ENCODE results near the gene SLC4A2. TPM values are rescaled to one million over a fixed set of nuclear protein-coding genes. Genes with fewer than 3 reads are reported as not detected.

Gene SLC4A2, protein sequence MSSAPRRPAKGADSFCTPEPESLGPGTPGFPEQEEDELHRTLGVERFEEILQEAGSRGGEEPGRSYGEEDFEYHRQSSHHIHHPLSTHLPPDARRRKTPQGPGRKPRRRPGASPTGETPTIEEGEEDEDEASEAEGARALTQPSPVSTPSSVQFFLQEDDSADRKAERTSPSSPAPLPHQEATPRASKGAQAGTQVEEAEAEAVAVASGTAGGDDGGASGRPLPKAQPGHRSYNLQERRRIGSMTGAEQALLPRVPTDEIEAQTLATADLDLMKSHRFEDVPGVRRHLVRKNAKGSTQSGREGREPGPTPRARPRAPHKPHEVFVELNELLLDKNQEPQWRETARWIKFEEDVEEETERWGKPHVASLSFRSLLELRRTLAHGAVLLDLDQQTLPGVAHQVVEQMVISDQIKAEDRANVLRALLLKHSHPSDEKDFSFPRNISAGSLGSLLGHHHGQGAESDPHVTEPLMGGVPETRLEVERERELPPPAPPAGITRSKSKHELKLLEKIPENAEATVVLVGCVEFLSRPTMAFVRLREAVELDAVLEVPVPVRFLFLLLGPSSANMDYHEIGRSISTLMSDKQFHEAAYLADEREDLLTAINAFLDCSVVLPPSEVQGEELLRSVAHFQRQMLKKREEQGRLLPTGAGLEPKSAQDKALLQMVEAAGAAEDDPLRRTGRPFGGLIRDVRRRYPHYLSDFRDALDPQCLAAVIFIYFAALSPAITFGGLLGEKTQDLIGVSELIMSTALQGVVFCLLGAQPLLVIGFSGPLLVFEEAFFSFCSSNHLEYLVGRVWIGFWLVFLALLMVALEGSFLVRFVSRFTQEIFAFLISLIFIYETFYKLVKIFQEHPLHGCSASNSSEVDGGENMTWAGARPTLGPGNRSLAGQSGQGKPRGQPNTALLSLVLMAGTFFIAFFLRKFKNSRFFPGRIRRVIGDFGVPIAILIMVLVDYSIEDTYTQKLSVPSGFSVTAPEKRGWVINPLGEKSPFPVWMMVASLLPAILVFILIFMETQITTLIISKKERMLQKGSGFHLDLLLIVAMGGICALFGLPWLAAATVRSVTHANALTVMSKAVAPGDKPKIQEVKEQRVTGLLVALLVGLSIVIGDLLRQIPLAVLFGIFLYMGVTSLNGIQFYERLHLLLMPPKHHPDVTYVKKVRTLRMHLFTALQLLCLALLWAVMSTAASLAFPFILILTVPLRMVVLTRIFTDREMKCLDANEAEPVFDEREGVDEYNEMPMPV
- 149 to 300 TPM (median 293 TPM) in 5 replicates for total RNA-seq (2022; extraction: Qiagen RNA extraction; ENCODE audit: low read depth)

DNA sequence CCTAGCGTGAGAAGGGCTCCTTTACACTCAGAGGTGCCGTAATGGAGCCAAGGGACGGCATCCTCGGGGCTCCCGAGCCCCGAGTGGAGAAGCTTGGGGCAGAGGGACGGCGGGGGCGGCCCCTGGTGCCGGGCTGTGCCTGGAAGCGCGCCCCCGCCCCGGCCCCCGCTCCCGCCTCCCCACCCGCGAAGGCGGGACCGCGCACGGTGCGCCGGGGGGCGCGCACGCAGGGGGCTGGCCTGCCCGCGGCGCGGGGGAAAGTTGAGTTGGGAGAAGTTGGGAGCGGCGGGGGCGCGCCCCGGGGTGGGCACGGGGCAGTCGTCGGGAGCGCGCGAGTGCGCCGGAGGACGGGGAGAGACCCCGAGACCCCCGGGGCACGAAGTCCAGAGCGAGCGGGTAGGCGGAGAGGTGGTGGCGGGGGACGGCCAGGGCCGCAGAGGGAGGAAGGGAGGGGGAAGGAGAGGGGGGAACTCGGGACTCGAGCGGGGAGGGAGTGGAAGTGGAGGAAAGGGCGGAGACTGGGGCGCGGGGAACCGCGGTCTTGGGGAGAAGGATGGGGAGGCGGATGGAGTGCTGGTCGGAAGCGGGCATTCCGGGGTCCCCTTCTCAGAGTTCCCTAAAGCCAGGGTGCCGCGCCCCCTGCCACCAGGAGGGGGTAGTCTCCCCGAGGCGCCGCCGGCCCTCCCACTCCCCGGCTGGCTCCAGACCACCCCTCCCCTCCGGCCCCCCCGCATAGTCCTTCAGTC, at the start of gene SLC4A2:
TSS of gene SLC4A2 (plus strand) at position 223 of the 746 bp plus-strand sequence. CDS start 2,399 bp downstream, outside the sequence.

DNA sequence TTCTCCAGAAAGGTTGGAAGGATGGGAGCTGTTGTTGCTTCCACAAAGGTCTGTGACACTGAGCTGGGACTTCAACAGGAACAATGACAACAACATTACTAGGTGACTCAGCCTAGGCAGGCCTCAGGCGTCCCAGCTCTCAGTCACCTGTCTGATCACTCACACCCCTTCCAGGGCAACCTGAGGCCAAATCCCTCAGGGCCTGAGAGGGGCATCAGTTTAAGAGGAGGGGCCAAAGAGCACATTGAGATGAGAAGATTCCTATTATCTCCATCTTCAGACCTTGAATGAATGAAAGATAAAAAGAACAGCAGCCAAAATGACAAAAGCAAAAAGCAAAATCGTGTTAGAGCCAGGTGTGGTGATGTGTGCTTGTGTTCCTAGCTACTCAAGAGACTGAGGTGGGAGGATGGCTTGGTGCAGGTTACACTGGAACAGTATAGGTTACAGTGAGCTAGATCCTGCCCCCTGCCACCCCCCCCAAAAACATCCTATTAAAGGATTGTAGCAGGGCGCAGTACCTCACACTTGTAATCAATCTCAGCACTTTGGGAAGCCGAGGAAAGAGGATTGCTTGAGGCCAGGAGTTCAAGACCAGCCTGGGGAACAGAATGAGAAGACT, 34.8 kb upstream of the SLC4A2 start, which contains the start of gene ATG9B:
TSS of gene ATG9B (minus strand) at position 60 of the 622 bp plus-strand sequence. CDS start 71 bp downstream, outside the sequence.

DNA sequence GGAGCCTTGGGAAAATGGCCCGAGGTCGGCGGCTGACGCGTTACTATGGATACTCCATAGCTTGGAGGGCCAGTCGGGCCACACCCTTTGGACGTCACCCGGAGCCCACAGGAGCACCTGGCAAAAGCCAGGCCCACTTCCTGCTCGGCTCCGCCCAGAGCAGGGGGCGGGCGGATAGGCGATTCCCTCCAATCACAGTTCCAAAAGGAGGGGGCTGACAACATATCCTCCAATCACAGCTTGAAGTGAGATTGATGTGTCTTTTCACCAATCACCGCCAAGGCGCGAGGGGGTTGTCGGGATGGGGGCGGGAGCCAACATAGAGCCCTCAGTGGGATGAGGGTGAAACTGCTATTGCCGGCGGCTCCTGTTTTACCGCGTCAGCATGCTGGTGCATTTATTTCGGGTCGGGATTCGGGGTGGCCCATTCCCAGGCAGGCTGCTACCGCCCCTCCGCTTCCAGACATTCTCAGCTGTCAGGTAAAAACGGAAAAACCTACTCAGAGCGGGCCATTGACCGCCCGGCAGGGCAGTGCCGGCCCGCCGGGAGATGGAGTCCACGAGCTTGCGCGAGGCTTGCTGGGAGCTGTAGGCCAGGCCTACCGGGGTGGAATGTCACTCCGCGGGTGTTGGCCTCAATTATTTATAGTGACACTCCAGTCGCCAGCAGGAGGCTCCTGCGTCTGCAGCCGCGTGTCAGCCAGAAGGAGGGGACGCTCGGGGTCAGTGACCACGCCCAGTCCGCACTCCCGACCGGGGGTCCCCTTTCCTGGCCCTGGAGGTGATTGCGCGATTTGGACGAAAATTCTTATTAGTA, 31.1 kb upstream of the SLC4A2 start, which contains the start of gene ABCB8:
TSS of gene ABCB8 (plus strand) at position 320 of the 817 bp plus-strand sequence. CDS start at position 386, 66 bp downstream.

DNA sequence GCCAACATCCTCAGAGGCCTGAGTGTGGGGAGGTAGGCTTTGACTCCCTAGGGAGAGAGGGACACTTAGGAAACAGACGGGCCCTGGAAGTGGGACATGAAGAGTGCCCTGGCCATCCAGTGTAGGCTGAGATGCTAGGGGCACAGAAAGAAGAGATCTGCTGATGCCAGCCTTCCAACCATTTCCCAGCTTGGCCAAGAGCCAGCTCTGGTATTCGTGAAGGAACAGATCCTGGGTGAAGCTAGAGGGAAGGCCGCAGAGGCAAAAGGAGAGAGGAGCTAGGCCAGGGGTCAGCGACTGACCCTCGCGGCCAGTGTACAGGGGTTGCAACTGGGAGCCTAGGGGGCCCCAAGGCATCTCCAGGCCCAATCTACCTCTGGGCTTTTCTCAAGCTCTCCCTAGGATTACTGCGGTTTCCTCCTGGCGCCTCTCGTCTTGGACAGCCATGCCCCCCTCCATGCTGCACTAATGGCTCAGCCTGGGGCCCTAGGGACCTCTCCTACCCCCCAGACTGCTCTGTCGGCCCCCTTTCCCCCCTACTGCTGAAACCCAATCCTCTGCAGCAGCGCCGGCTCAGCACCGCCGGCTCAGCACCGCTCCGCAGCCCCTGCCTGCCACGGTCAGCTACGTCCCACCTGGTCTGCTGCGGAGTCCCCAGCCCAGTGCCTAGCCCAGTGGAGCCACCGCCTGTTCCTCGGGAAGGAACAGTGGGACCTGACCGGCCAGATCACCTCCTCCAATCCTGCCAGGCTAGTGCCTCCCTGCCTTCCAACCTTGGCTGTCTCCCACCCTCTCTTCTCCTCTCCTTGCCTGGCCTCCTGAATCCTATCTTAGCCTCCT, 11.2 kb upstream of the SLC4A2 start, which contains the start of gene ASIC3:
TSS of gene ASIC3 (plus strand) at position 556 of the 840 bp plus-strand sequence. CDS start 355 bp downstream, outside the sequence.

DNA sequence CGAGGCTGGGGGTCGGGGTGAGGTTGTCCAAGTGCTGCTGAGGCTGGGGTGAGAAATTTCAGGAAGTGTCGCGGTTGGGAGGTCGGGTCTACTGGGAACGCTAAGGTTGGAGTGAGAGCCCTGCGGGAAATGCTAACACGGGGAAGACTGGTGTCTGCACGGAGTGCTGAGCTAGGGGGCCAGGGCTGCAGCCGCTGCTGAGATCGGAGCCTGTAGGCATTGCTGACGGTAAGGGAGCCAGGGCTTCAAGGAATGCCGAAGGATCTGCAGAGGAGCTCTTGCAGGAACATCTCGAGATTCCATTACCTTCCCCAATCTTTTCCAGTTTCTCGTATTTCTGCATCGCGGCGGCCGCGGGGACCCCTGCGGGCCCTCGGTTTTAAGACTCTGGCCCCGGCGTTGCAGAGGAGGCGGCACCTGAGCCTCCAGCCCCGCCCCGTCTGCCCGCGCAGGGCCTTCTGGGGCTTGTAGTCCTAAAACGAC, 1.8 kb upstream of the SLC4A2 start, which contains the start of gene CDK5:
TSS of gene CDK5 (minus strand) at position 392 of the 483 bp plus-strand sequence. CDS start at position 343, 49 bp downstream.

DNA sequence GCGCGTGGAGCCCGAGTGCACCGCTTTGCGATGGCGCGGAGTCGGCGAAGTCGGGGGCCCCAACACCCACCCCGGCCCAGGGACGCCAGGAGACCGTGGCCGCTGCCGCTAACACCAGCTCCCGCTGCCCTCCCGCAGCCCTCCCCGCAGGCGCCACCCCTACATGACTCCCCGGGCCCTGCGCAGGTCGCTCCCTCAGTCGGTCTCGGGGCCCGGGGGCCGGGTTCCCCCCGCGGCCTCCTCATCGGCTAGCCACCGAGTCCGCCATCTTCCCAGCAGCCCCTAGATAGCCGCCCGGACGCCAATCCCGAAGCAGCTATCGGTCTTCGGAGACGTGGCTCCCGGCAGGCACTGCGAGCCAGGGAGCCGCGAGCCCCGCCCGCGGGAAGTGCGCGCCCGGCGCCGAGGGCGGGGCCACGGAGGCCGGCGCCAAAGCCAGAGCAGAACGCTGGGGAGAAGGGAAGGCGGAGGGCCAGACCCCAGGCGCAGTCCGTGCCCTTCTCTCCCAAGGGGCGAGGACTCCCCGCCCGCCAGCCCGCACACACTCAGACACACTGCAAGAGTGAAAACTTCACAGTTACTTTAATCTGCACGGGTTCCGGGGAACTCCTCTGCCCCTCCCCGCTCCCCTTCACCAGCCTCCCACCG, 21.3 kb downstream of the SLC4A2 start, which contains the start of gene FASTK:
TSS of gene FASTK (minus strand) at position 288 of the 648 bp plus-strand sequence. CDS start at position 245, 43 bp downstream.

DNA sequence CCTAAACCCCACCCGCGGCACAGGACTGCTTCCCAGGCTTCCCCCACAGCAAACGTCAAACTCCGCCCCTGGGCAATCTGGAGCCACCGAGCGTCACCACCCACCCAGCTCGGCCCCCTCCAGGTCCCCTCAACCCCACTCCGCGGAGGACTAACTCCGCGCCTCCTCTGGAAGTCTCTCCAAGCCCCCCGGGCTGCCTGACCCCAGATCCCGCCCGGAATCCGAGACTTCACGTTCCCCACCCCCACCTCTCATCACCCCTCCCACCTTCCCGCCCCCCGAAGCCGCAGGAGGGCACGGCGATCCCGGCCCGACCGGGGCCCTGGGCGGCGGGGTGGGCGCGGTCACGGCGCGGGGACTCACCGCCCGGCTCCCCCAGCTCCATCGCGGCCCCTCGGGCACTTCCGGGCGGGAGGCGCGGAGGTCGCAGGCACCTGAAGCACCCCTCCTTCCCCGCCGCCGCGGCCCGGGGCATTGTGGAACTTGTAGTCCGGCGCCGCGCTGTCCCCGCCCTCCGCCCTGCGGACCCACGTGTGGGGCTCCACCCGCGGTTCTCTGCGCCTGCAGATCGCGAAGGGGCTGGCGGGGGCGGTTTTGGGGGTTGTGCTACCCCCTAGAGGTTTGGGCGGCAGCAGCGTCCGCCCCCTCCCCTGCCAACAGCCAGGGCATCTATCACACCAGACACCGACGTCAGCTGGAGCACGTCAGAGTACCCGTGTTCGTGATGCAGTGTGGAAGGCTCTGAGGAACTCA, 23.9 kb downstream of the SLC4A2 start, which contains the start of gene TMUB1:
TSS of gene TMUB1 (minus strand) at position 423 of the 753 bp plus-strand sequence. CDS start 930 bp downstream, outside the sequence.

DNA sequence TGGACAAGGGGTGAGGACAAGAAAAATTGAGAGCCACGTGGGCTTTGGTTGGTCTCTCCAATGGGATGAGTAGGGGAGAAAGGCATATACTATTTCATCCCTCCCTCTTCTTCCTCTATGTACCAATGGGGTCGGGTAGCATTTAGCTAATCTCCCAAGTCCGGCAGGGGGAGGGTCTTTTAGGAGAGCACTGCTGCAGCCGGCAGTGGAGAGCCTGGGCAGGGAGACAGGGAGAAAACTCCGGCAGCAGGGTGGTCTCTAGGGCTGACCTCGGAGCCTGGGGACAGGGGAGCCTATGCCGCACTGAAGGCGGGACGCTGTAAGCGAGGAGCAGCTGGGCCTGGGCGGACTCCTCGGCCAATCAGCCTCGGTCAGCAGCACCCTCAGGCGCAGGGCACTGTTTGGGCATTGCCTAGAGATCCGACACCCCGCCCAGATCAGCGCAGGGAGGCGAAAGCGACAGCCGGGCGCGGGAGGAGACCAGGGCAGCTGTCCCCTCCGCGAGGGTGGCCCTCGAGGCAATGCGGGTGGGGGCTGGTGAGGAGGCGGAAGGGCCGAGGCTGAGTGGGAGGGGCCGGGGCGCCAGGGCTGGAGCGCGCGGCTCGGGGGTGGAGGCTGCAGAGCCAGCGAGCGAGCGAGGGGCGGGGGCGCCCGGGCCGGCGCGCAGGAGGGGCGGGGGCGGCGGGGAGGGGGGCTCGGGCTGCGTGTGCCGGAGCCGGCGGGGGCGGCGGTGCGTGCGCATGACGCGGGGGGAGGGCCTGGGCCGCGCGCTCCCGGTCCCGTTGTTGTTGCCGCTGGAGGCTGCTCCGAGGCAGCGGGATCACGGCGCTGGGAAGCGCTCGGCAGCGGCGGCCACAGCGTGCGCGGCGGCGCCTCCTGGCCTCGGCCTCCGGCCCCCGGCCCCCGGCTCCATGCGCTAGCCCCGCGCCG, 26.6 kb downstream of the SLC4A2 start, which contains the start of gene AGAP3:
TSS of gene AGAP3 (plus strand) at position 785 of the 930 bp plus-strand sequence. CDS start 267 bp downstream, outside the sequence.

Other genes starting within 250 kb of the SLC4A2 start
- gene AOC1, start 207.1 kb upstream of the SLC4A2 start, total RNA-seq (2022; extraction: Qiagen RNA extraction; ENCODE audit: low read depth): 0.06 TPM in 1 of 5 replicates, not detected in the others
- 0.71 to 1.2 TPM (median 0.98 TPM) in 5 replicates for gene KCNH2, start 81.3 kb upstream of the SLC4A2 start, total RNA-seq (2022; extraction: Qiagen RNA extraction; ENCODE audit: low read depth)
- gene NOS3, start 68.6 kb upstream of the SLC4A2 start, total RNA-seq (2022; extraction: Qiagen RNA extraction; ENCODE audit: low read depth): 0.07 to 1.0 TPM (median 0.46 TPM) in 5 replicates
- gene ATG9B, start 35.1 kb upstream of the SLC4A2 start, total RNA-seq (2022; extraction: Qiagen RNA extraction; ENCODE audit: low read depth): 0.25 to 0.94 TPM (median 0.43 TPM) in 5 replicates
- 26.6 to 53.5 TPM (median 47.4 TPM) in 5 replicates for gene ABCB8, start 31.1 kb upstream of the SLC4A2 start, total RNA-seq (2022; extraction: Qiagen RNA extraction; ENCODE audit: low read depth)
- gene ASIC3, start 11.1 kb upstream of the SLC4A2 start, total RNA-seq (2022; extraction: Qiagen RNA extraction; ENCODE audit: low read depth): 6.8 to 11.5 TPM (median 9.8 TPM) in 5 replicates
- gene CDK5, start 1.7 kb upstream of the SLC4A2 start, total RNA-seq (2022; extraction: Qiagen RNA extraction; ENCODE audit: low read depth): 31.4 to 36.6 TPM (median 35.2 TPM) in 5 replicates
- 40.8 to 89.4 TPM (median 74.8 TPM) in 5 replicates for gene FASTK, start 21.2 kb downstream of the SLC4A2 start, total RNA-seq (2022; extraction: Qiagen RNA extraction; ENCODE audit: low read depth)
- 25.0 to 62.9 TPM (median 56.1 TPM) in 5 replicates for gene TMUB1, start 23.9 kb downstream of the SLC4A2 start, total RNA-seq (2022; extraction: Qiagen RNA extraction; ENCODE audit: low read depth)
- 37.7 to 73.4 TPM (median 64.2 TPM) in 5 replicates for gene AGAP3, start 26.9 kb downstream of the SLC4A2 start, total RNA-seq (2022; extraction: Qiagen RNA extraction; ENCODE audit: low read depth)
- 0.23 TPM in 1 of 5 replicates, not detected in the others for gene GBX1, start 108.1 kb downstream of the SLC4A2 start, total RNA-seq (2022; extraction: Qiagen RNA extraction; ENCODE audit: low read depth)
- gene ASB10, start 127.7 kb downstream of the SLC4A2 start, total RNA-seq (2022; extraction: Qiagen RNA extraction; ENCODE audit: low read depth): not detected in 5 replicates
- not detected in 5 replicates for gene H2BK1, start 150.9 kb downstream of the SLC4A2 start, total RNA-seq (2022; extraction: Qiagen RNA extraction; ENCODE audit: low read depth)
- gene ABCF2, start 167.6 kb downstream of the SLC4A2 start, total RNA-seq (2022; extraction: Qiagen RNA extraction; ENCODE audit: low read depth): 49.7 to 70.8 TPM (median 65.5 TPM) in 5 replicates
- gene CHPF2, start 172.9 kb downstream of the SLC4A2 start, total RNA-seq (2022; extraction: Qiagen RNA extraction; ENCODE audit: low read depth): 29.8 to 50.8 TPM (median 45.0 TPM) in 5 replicates
- gene SMARCD3, start 189.1 kb downstream of the SLC4A2 start, total RNA-seq (2022; extraction: Qiagen RNA extraction; ENCODE audit: low read depth): 8.0 to 11.8 TPM (median 10.5 TPM) in 5 replicates